ENCODE results near the gene SRRT.
A peak's percentile ranks its signal among the peaks of the same experiment; 100 is the strongest.

SRRT gene

GRCh38 chr7:100863406-100863950, 11.4 kb upstream of the SRRT start:
- peaks cover 23% of the 10 kb centered on the region for H3K79me2 ChIP-seq (ENCODE audit: low read length)
- no peak for TF ChIP-seq EZH2phosphoT487 (IDR thresholded peaks at IDR 0.05; ENCODE audit: low read depth)
- TF ChIP-seq CTCF (IDR thresholded peaks at IDR 0.05; ENCODE audit: low read depth, low read length): no peak
- no peak overlapping the region for H2AFZ ChIP-seq (ENCODE audit: low read depth, low read length)
- no peak overlapping the region for H3K27ac ChIP-seq (ENCODE audit: low read length)
- peaks cover 15% of the 10 kb centered on the region for H3K36me3 ChIP-seq (replicated peaks; ENCODE audit: low read depth, low read length)
- no peak overlapping the region for H3K4me3 ChIP-seq (ENCODE audit: low read length)
- H3K9me3 ChIP-seq (ENCODE audit: insufficient read depth, low read length): no peaks in the 10 kb centered on the region
- peaks cover 28% of the 10 kb centered on the region for H3K4me1 ChIP-seq (ENCODE audit: low read length)
- no peak overlapping the region for H3K9ac ChIP-seq (ENCODE audit: low read length)
- no peak overlapping the region for H3K4me2 ChIP-seq (ENCODE audit: low read length)
- H3K27me3 ChIP-seq (ENCODE audit: low read depth, low read length): no peaks in the 10 kb centered on the region
- no peaks in the 10 kb centered on the region for H4K20me1 ChIP-seq (ENCODE audit: insufficient read depth, low read length)

- Histone ChIP-seq H3K4me1 (ENCODE audit: low read length) (peaks cover 35% of the 10 kb centered on the region), H3K9ac (ENCODE audit: low read length) (no peak overlapping the region), H3K27ac (ENCODE audit: low read length) (no peak overlapping the region)
Measured at GRCh38 chr7:100864263-100864845, 10.5 kb upstream of the SRRT start.

GRCh38 chr7:100865372-100865911, 9.5 kb upstream of the SRRT start:
- Histone ChIP-seq H3K9me3 (ENCODE audit: insufficient read depth, low read length) (no peaks in the 10 kb centered on the region), H3K36me3 (replicated peaks; ENCODE audit: low read depth, low read length) (peaks cover 12% of the 10 kb centered on the region), H3K27ac (ENCODE audit: low read length) (no peak overlapping the region), H4K20me1 (ENCODE audit: insufficient read depth, low read length) (no peaks in the 10 kb centered on the region), H3K4me3 (ENCODE audit: low read length) (no peak overlapping the region), H3K27me3 (ENCODE audit: low read depth, low read length) (no peaks in the 10 kb centered on the region), H3K79me2 (ENCODE audit: low read length) (peaks cover 32% of the 10 kb centered on the region), H3K4me2 (ENCODE audit: low read length) (no peak overlapping the region), H2AFZ (ENCODE audit: low read depth, low read length) (no peak overlapping the region), H3K4me1 (ENCODE audit: low read length) (peaks cover 34% of the 10 kb centered on the region), H3K9ac (ENCODE audit: low read length) (no peak overlapping the region)
- TF ChIP-seq CTCF (IDR thresholded peaks at IDR 0.05; ENCODE audit: low read depth, low read length): no peak
- no peak for TF ChIP-seq EZH2phosphoT487 (IDR thresholded peaks at IDR 0.05; ENCODE audit: low read depth)

More at GRCh38 chr7:100864263-100864845, 10.5 kb upstream of the SRRT start:
- Histone ChIP-seq H3K4me2 (ENCODE audit: low read length) (no peak overlapping the region), H4K20me1 (ENCODE audit: insufficient read depth, low read length) (no peaks in the 10 kb centered on the region), H3K36me3 (replicated peaks; ENCODE audit: low read depth, low read length) (peaks cover 15% of the 10 kb centered on the region), H3K4me3 (ENCODE audit: low read length) (no peak overlapping the region), H2AFZ (ENCODE audit: low read depth, low read length) (no peak overlapping the region), H3K79me2 (ENCODE audit: low read length) (peaks cover 32% of the 10 kb centered on the region), H3K27me3 (ENCODE audit: low read depth, low read length) (no peaks in the 10 kb centered on the region), H3K9me3 (ENCODE audit: insufficient read depth, low read length) (no peaks in the 10 kb centered on the region)
- no peak for TF ChIP-seq CTCF (IDR thresholded peaks at IDR 0.05; ENCODE audit: low read depth, low read length)
- TF ChIP-seq EZH2phosphoT487 (IDR thresholded peaks at IDR 0.05; ENCODE audit: low read depth): no peak

GRCh38 chr7:100865938-100866728, 8.8 kb upstream of the SRRT start:
- Histone ChIP-seq H3K27ac (ENCODE audit: low read length) (peak overlapping the region; percentile 79; the same call in 1 of the 2 replicates), H2AFZ (ENCODE audit: low read depth, low read length) (no peak overlapping the region), H4K20me1 (ENCODE audit: insufficient read depth, low read length) (no peaks in the 10 kb centered on the region), H3K4me3 (ENCODE audit: low read length) (peak overlapping the region; percentile 91; the same call in 1 of the 2 replicates), H3K9me3 (ENCODE audit: insufficient read depth, low read length) (no peaks in the 10 kb centered on the region), H3K36me3 (replicated peaks; ENCODE audit: low read depth, low read length) (peaks cover 11% of the 10 kb centered on the region), H3K4me2 (ENCODE audit: low read length) (peak overlapping the region; percentile 89; the same call in 1 of the 2 replicates), H3K9ac (ENCODE audit: low read length) (peak overlapping the region; percentile 99; the same call in 1 of the 2 replicates), H3K27me3 (ENCODE audit: low read depth, low read length) (no peaks in the 10 kb centered on the region), H3K79me2 (ENCODE audit: low read length) (peaks cover 25% of the 10 kb centered on the region), H3K4me1 (ENCODE audit: low read length) (peaks cover 27% of the 10 kb centered on the region)
- TF ChIP-seq CTCF (IDR thresholded peaks at IDR 0.05; ENCODE audit: low read depth, low read length) (no peak), EZH2phosphoT487 (IDR thresholded peaks at IDR 0.05; ENCODE audit: low read depth) (no peak)

Measured in OCI-LY3 (cell line).